ENCODE data around the gene LOX.

The LOX gene

GRCh38 chr5:122053181-122054109, 24.6 kb downstream of the LOX start:
- no peaks in the 10 kb centered on the region for H3K36me3 ChIP-seq (ENCODE audit: control insufficient read depth, insufficient read depth, low read length)
- WGBS, 2 experiments (ENCODE audit: insufficient coverage in 2 of 2): 96 to 97% methylated on average over 3 to 4 of the region's 4 CpGs
- no peak overlapping the region for H3K4me3 ChIP-seq (ENCODE audit: extremely low read depth, insufficient read depth, low read length, poor library complexity, severe bottlenecking)

DNA sequence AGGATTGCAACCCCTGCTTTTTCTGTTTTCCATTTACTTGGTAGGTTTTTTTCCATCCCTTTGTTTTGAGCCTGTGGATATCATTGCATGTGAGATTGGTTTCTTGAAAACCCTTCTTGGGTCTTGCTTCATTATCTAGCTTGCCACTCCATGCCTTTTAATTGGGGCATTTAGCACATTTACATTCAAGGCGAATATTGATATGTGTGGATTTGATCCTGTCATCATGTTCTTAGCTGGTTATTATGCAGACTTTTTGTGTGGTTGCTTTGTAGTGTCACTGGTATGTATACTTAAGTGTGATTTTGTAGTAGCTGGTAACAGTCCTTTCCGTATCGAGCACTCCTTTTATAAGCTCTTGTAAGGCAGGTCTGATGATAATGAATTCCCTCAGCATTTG, 26.5 kb downstream of the LOX start:
- Histone ChIP-seq H3K4me3 (ENCODE audit: extremely low read depth, insufficient read depth, low read length, poor library complexity, severe bottlenecking) (no peak overlapping the region), H3K36me3 (ENCODE audit: control insufficient read depth, insufficient read depth, low read length) (no peaks in the 10 kb centered on the region), H3K27ac (ENCODE audit: low read depth, low read length, severe bottlenecking) (no peak overlapping the region), H3K9me3 (ENCODE audit: control insufficient read depth, low read length) (no peaks in the 10 kb centered on the region), H3K4me1 (ENCODE audit: control insufficient read depth, insufficient read depth, low read length, poor library complexity, severe bottlenecking) (no peaks in the 10 kb centered on the region)
- WGBS, 2 experiments (ENCODE audit: insufficient coverage in 2 of 2): 57 to 88% methylated on average over 1 of the region's 3 CpGs

More at GRCh38 chr5:122053181-122054109, 24.6 kb downstream of the LOX start:
- Histone ChIP-seq H3K9me3 (ENCODE audit: control insufficient read depth, low read length) (no peaks in the 10 kb centered on the region), H3K27ac (ENCODE audit: low read depth, low read length, severe bottlenecking) (no peak overlapping the region), H3K4me1 (ENCODE audit: control insufficient read depth, insufficient read depth, low read length, poor library complexity, severe bottlenecking) (no peaks in the 10 kb centered on the region)

- no peaks in the 10 kb centered on the region for H3K4me1 ChIP-seq (ENCODE audit: control insufficient read depth, insufficient read depth, low read length, poor library complexity, severe bottlenecking)
- no peak overlapping the region for H3K27ac ChIP-seq (ENCODE audit: low read depth, low read length, severe bottlenecking)
Observed at GRCh38 chr5:122050959-122051358, 27.1 kb downstream of the LOX start.

GRCh38 chr5:122040636-122041302, 37.3 kb downstream of the LOX start:
- no peak overlapping the region for H3K4me3 ChIP-seq (ENCODE audit: extremely low read depth, insufficient read depth, low read length, poor library complexity, severe bottlenecking)
- H3K36me3 ChIP-seq (ENCODE audit: control insufficient read depth, insufficient read depth, low read length): peaks cover 8% of the 10 kb centered on the region
- H3K9me3 ChIP-seq (ENCODE audit: control insufficient read depth, low read length): peaks cover 12% of the 10 kb centered on the region
- WGBS, 2 experiments (ENCODE audit: insufficient coverage in 2 of 2): 100% methylated on average over 1 of the region's 3 CpGs
- no peaks in the 10 kb centered on the region for H3K4me1 ChIP-seq (ENCODE audit: control insufficient read depth, insufficient read depth, low read length, poor library complexity, severe bottlenecking)
- no peak overlapping the region for H3K27ac ChIP-seq (ENCODE audit: low read depth, low read length, severe bottlenecking)

More at GRCh38 chr5:122050959-122051358, 27.1 kb downstream of the LOX start:
- H3K4me3 ChIP-seq (ENCODE audit: extremely low read depth, insufficient read depth, low read length, poor library complexity, severe bottlenecking): no peak overlapping the region
- no peaks in the 10 kb centered on the region for H3K9me3 ChIP-seq (ENCODE audit: control insufficient read depth, low read length)
- no peaks in the 10 kb centered on the region for H3K36me3 ChIP-seq (ENCODE audit: control insufficient read depth, insufficient read depth, low read length)

DNA sequence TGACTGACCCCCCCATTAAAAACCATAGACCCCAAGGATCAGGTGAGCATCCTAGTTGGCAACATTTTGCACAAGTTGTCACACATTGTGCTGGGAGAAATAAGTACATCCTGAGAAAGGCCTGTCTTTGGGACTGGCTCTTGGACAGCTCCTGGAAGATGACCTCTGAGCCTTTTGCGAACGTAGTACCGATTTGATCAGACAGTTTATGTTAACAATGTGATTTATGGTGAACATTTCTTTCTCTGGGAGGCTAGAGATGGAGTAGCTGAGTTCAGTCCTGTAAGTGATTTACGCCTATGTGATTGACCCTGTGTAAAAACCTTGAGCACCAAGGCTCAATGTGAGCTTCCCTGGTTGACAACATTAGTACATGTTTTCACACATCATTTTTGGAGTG, 41.7 kb downstream of the LOX start:
- Histone ChIP-seq H3K4me3 (ENCODE audit: extremely low read depth, insufficient read depth, low read length, poor library complexity, severe bottlenecking) (no peak overlapping the region), H3K9me3 (ENCODE audit: control insufficient read depth, low read length) (no peaks in the 10 kb centered on the region), H3K27ac (ENCODE audit: low read depth, low read length, severe bottlenecking) (no peak overlapping the region), H3K4me1 (ENCODE audit: control insufficient read depth, insufficient read depth, low read length, poor library complexity, severe bottlenecking) (peaks cover 4% of the 10 kb centered on the region), H3K36me3 (ENCODE audit: control insufficient read depth, insufficient read depth, low read length) (peaks cover 15% of the 10 kb centered on the region)
- 100% methylated on average over 3 to 4 of the region's 4 CpGs for WGBS, 2 experiments (ENCODE audit: insufficient coverage in 2 of 2)

DNA sequence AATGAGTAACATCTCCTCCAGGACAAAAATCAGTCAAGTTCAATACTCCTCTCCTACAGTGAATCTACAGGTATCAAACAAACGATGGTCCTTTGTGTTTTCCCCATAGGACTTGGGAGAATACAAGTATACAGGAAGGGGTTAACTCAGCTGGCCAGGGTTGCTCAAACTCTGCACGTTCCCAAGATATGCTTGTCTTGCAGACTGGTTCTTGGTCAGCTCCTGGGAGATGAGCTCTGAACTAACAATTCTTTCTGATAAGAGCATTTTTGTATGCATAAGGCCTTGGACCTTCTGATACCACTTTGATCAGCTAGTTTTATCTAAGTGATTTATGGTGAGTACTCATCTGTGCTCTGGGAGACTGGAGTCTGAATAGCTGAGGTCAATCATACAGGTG, 42.1 kb downstream of the LOX start:
- Histone ChIP-seq H3K9me3 (ENCODE audit: control insufficient read depth, low read length) (no peaks in the 10 kb centered on the region), H3K36me3 (ENCODE audit: control insufficient read depth, insufficient read depth, low read length) (peaks cover 20% of the 10 kb centered on the region), H3K27ac (ENCODE audit: low read depth, low read length, severe bottlenecking) (no peak overlapping the region), H3K4me3 (ENCODE audit: extremely low read depth, insufficient read depth, low read length, poor library complexity, severe bottlenecking) (no peak overlapping the region), H3K4me1 (ENCODE audit: control insufficient read depth, insufficient read depth, low read length, poor library complexity, severe bottlenecking) (peaks cover 4% of the 10 kb centered on the region)
- 52 to 88% methylated on average over 1 to 2 of the region's 2 CpGs for WGBS, 2 experiments (ENCODE audit: insufficient coverage in 2 of 2)

GRCh38 chr5:122031836-122032235, 46.2 kb downstream of the LOX start:
- WGBS, 2 experiments (ENCODE audit: insufficient coverage in 2 of 2): no CpG with 5 or more reads among the region's 2 CpGs
- H3K4me1 ChIP-seq (ENCODE audit: control insufficient read depth, insufficient read depth, low read length, poor library complexity, severe bottlenecking): peaks cover 6% of the 10 kb centered on the region
- no peak overlapping the region for H3K27ac ChIP-seq (ENCODE audit: low read depth, low read length, severe bottlenecking)
- peaks cover 28% of the 10 kb centered on the region for H3K36me3 ChIP-seq (ENCODE audit: control insufficient read depth, insufficient read depth, low read length)
- no peak overlapping the region for H3K4me3 ChIP-seq (ENCODE audit: extremely low read depth, insufficient read depth, low read length, poor library complexity, severe bottlenecking)
- no peaks in the 10 kb centered on the region for H3K9me3 ChIP-seq (ENCODE audit: control insufficient read depth, low read length)

- no peak overlapping the region for H3K4me3 ChIP-seq (ENCODE audit: extremely low read depth, insufficient read depth, low read length, poor library complexity, severe bottlenecking)
- peaks cover 26% of the 10 kb centered on the region for H3K36me3 ChIP-seq (ENCODE audit: control insufficient read depth, insufficient read depth, low read length)
- H3K27ac ChIP-seq (ENCODE audit: low read depth, low read length, severe bottlenecking): no peak overlapping the region
- H3K9me3 ChIP-seq (ENCODE audit: control insufficient read depth, low read length): no peaks in the 10 kb centered on the region
- H3K4me1 ChIP-seq (ENCODE audit: control insufficient read depth, insufficient read depth, low read length, poor library complexity, severe bottlenecking): peaks cover 6% of the 10 kb centered on the region
Observed at GRCh38 chr5:122030251-122030650, 47.8 kb downstream of the LOX start.

DNA sequence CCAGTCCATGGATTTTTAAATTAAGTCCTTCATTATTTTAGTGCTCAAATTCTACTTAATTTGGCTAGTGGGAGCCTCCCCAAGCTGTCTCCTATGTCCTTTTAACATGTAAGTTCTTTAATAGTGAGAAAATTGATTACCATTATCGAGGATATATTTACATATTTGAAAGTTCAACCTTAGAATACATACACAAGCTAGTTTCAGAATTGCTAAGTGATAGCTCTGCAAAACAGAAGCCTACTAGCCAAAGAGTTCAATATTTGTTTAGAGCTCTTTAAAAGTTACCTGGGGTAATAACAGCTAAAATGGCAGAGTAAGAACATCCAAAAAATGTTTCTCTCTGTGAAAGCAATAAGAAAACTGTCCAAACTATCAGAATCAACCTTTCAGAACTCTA, 48.2 kb downstream of the LOX start:
- H3K4me1 ChIP-seq (ENCODE audit: control insufficient read depth, insufficient read depth, low read length, poor library complexity, severe bottlenecking): peaks cover 4% of the 10 kb centered on the region
- H3K27ac ChIP-seq (ENCODE audit: low read depth, low read length, severe bottlenecking): no peak overlapping the region
- peaks cover 24% of the 10 kb centered on the region for H3K36me3 ChIP-seq (ENCODE audit: control insufficient read depth, insufficient read depth, low read length)
- H3K4me3 ChIP-seq (ENCODE audit: extremely low read depth, insufficient read depth, low read length, poor library complexity, severe bottlenecking): no peak overlapping the region
- WGBS, 2 experiments (ENCODE audit: insufficient coverage in 2 of 2): no CpG with 5 or more reads among the region's 1 CpG
- no peaks in the 10 kb centered on the region for H3K9me3 ChIP-seq (ENCODE audit: control insufficient read depth, low read length)

- Histone ChIP-seq H3K27ac (ENCODE audit: low read depth, low read length, severe bottlenecking) (no peak overlapping the region), H3K36me3 (ENCODE audit: control insufficient read depth, insufficient read depth, low read length) (peaks cover 30% of the 10 kb centered on the region), H3K4me3 (ENCODE audit: extremely low read depth, insufficient read depth, low read length, poor library complexity, severe bottlenecking) (no peak overlapping the region), H3K9me3 (ENCODE audit: control insufficient read depth, low read length) (no peaks in the 10 kb centered on the region), H3K4me1 (ENCODE audit: control insufficient read depth, insufficient read depth, low read length, poor library complexity, severe bottlenecking) (no peaks in the 10 kb centered on the region)
- WGBS, 2 experiments (ENCODE audit: insufficient coverage in 2 of 2): no CpG with 5 or more reads among the region's 2 CpGs
Observed at GRCh38 chr5:122022966-122023365, 55.1 kb downstream of the LOX start.

Data from mesodermal cell (in vitro differentiated cells).